ENCODE measurements around the gene HAPLN1. TPM values are rescaled to one million over a fixed set of nuclear protein-coding genes. Genes with fewer than 3 reads are reported as not detected.
A peak's percentile ranks its signal among the peaks of the same experiment; 100 is the strongest.

The HAPLN1 gene
- polyA plus RNA-seq, 4 donors: 2.2 to 10.0 (median 6.6) TPM

DNA sequence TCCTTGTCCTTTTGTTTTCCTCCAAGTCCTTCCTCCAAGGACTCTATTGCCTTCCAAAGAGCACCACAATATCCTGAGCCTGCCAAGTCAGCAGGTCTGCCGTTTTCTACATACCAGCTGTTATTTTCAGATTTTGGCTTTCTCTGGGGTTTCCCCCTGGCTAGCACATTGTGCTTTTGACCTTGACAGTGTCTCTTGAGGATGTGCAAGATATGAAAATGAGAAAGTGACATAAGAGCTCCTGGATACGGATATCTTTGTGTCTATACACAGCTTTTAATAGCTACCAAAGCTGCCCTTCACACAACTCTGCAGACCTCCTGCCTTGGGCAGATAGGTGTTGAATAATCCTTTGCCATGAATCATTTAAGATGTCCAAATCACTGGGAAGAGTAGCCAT lies 67.0 kb downstream of the HAPLN1 start:
- no peak for DNase-seq (ENCODE audit: low read depth in 4 of 4, low spot score in 3 of 4)

GRCh38 chr5:83645936-83646335 lies 74.7 kb downstream of the HAPLN1 start:
- no peak for DNase-seq (ENCODE audit: low read depth in 4 of 4, low spot score in 3 of 4)

- no peak for DNase-seq (ENCODE audit: low read depth in 4 of 4, low spot score in 3 of 4)
Observed at GRCh38 chr5:83644301-83644700, 76.4 kb downstream of the HAPLN1 start.

- DNase-seq (ENCODE audit: low read depth in 4 of 4, low spot score in 3 of 4): no peak
Observed at GRCh38 chr5:83641946-83642345, 78.7 kb downstream of the HAPLN1 start.

DNA sequence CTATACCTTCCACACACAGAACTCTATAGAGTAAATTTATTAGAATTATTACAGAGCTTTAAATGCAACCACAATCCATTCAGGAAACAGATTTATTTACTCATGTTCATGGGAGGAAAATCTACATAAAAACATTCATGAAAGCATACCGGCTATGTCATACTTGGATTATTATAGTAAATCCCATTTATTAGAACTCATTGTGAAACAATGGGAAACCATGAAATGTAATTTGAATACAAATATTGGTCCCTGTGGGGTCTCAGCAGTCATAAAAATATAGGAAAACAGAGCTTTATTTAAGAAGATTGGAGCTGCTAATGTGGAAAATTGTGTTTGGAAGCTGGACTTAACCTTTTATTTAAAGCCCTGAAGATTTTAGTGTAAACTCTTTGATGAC lies 80.7 kb downstream of the HAPLN1 start:
- no peak for DNase-seq (ENCODE audit: low read depth in 4 of 4, low spot score in 3 of 4)

DNA sequence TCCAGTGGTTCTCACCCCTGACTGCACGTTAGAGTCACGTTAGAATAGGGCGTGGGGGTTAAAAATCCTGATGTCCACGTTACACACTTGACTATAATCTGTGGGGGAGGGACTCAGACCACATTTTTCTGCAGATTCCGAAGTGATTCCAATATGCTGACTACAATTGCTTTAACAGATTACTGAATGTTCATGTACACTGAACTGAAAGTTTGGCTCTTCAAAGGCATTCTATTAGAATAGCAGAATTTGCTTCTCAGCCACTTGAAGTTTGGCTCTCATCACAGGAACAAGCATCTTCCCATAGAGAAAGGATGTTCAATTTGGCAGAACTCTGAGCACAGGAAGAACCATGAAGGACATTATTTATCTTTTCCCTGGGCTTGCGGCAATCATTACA lies 84.5 kb downstream of the HAPLN1 start:
- no peak for DNase-seq (ENCODE audit: low read depth in 4 of 4, low spot score in 3 of 4)

- no peak for DNase-seq (ENCODE audit: low read depth in 4 of 4, low spot score in 3 of 4)
Observed at GRCh38 chr5:83633285-83633684, 87.4 kb downstream of the HAPLN1 start.

GRCh38 chr5:83632874-83633273 lies 87.8 kb downstream of the HAPLN1 start:
- DNase-seq (ENCODE audit: low read depth in 4 of 4, low spot score in 3 of 4): no peak

- no peak for DNase-seq (ENCODE audit: low read depth in 4 of 4, low spot score in 3 of 4)
Observed at GRCh38 chr5:83628360-83628759, 92.3 kb downstream of the HAPLN1 start.

GRCh38 chr5:83614841-83615240 lies 105.8 kb downstream of the HAPLN1 start:
- no peak for DNase-seq (ENCODE audit: low read depth in 4 of 4, low spot score in 3 of 4)

DNA sequence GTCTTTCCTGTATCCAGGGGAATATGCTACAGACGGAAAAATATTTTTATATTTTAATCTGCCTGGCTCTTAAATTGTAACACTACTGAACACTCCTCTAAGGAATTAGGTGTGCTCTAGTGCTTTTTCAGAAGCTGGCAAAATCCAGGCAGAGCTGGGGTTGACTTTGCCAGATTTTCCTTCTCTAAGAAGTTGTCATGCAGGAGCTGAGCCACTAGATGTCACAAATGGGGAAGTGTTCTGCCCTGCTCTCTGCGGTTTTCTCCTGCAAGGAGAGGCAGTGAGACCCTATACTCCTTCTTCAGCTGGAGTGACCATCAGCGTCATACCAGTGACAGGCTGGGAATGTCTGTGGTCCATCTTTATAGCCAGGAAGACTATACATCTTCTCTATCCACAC lies 112.5 kb downstream of the HAPLN1 start:
- DNase-seq (ENCODE audit: low read depth in 4 of 4, low spot score in 3 of 4): peak in 3 of 4 donors; percentile 5 to 15 (median 6)

GRCh38 chr5:83595217-83595616 lies 125.4 kb downstream of the HAPLN1 start:
- no peak for DNase-seq (ENCODE audit: low read depth in 4 of 4, low spot score in 3 of 4)

GRCh38 chr5:83590966-83591365 lies 129.7 kb downstream of the HAPLN1 start:
- no peak for DNase-seq (ENCODE audit: low read depth in 4 of 4, low spot score in 3 of 4)

DNA sequence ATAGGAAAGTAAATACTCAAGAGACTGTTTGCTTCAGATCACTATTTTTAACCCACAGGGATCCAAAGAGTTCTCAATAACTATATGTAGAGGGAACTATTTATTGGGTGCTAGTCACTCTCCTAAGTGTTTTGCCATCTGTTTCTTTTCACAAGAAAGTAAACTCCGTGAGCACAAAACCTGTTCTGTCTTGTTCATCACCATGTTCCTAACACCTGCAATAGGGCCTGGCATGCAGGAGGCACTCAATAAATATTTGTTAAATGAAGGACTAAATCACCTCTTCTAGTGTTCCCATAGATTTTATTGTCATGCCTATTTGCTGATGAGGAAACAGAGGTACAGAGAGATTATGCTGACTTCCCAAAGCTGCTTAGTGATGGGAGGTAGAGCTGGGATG lies 130.9 kb downstream of the HAPLN1 start:
- no peak for DNase-seq (ENCODE audit: low read depth in 4 of 4, low spot score in 3 of 4)

Other genes with a start within 250 kb of the HAPLN1 start
- 100 to 1,000 TPM; 206 to 354 (median 307) TPM for gene VCAN, start 249.1 kb downstream of the HAPLN1 start, polyA plus RNA-seq (ENCODE audit: insufficient read length in 4 of 4)

All from left renal pelvis (tissue), 4 donors.